22Rv1 (cell line): Measurements from ENCODE around the gene CEACAM19.

Source experiments
- CTCF ChIP-seq: fragments of 450-650 bp; IDR thresholded peaks from 2 replicates; pipeline ENCODE4 v1.5.1; 2017; ENCODE audit warnings: mild to moderate bottlenecking
- ZFX ChIP-seq: fragments of 450-650 bp; IDR thresholded peaks from 2 replicates; pipeline ENCODE4 v1.6.1; 2017; ENCODE audit warnings: antibody characterized with exemption, borderline replicate concordance

DNA sequence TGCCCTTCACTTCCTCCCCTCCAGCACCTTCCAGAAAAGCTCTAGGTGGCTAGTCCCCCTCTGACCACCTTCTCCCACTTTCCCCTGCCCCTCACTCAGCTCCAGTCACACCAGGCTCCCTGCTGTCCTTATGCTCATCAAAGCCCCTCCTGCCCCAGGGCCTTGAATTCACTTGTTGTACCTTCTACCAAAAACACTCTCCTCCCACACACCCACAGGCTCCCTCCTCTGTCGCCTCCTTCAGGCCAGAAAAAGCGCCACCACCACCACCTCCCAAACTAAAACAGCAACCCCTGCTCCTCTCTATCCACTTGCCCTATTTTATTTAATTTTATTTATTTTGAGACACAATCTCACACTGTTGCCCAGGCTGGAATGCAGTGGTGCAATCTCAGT, 22.9 kb downstream of the CEACAM19 start:
- TF ChIP-seq CTCF (peak; percentile 63), ZFX (no peak)
